Stimulated activated CD4-positive, alpha-beta T cell treated with anti-CD3 and anti-CD28 coated beads, Interleukin-4, amount 100 ng/mL, for 4 hours (primary cell): ENCODE results near the gene ALDH18A1.

ENCODE experiments used
- DNase-seq, 2 experiments: peaks; one replicate each; pipeline ENCODE4 v3.0.0-alpha.2; 2020

ALDH18A1 gene

GRCh38 chr10:95574649-95575365 lies 81.7 kb downstream of the ALDH18A1 start:
- no peak for DNase-seq

GRCh38 chr10:95573964-95574604 lies 82.4 kb downstream of the ALDH18A1 start:
- DNase-seq, result no peak

GRCh38 chr10:95573527-95573926 lies 83.0 kb downstream of the ALDH18A1 start:
- DNase-seq, result no peak

GRCh38 chr10:95572131-95572820 lies 84.2 kb downstream of the ALDH18A1 start:
- no peak for DNase-seq

GRCh38 chr10:95571390-95571789 lies 85.1 kb downstream of the ALDH18A1 start:
- no peak for DNase-seq

GRCh38 chr10:95569368-95569767 lies 87.1 kb downstream of the ALDH18A1 start:
- DNase-seq, result no peak

- DNase-seq, result no peak
Observed at GRCh38 chr10:95567903-95568630, 88.4 kb downstream of the ALDH18A1 start.

GRCh38 chr10:95566136-95566535 lies 90.4 kb downstream of the ALDH18A1 start:
- DNase-seq, result no peak

- DNase-seq, result no peak
Observed at GRCh38 chr10:95565336-95565735, 91.2 kb downstream of the ALDH18A1 start.

GRCh38 chr10:95564291-95564690 lies 92.2 kb downstream of the ALDH18A1 start:
- no peak for DNase-seq

- DNase-seq, result no peak
Observed at GRCh38 chr10:95562341-95562965, 94.1 kb downstream of the ALDH18A1 start.

GRCh38 chr10:95561864-95562177 lies 94.7 kb downstream of the ALDH18A1 start:
- DNase-seq, result no peak

- DNase-seq, result peak; percentile 72 to 76
Observed at GRCh38 chr10:95561177-95561863, 95.2 kb downstream of the ALDH18A1 start, which contains the start of gene SORBS1. Gene SORBS1 (minus strand): TSS chr10:95561371. CDS start chr10:95441135, 120,236 bp downstream.

GRCh38 chr10:95560278-95561176 lies 96.0 kb downstream of the ALDH18A1 start:
- peak; percentile 18 to 33 for DNase-seq

- DNase-seq, result no peak
Observed at GRCh38 chr10:95559896-95560277, 96.6 kb downstream of the ALDH18A1 start.

- DNase-seq, result no peak
Observed at GRCh38 chr10:95559471-95559870, 97.0 kb downstream of the ALDH18A1 start.

- DNase-seq, result no peak
Observed at GRCh38 chr10:95558593-95559320, 97.8 kb downstream of the ALDH18A1 start.

GRCh38 chr10:95556994-95557767 lies 99.3 kb downstream of the ALDH18A1 start:
- DNase-seq, result no peak
